Upper lobe of right lung (tissue), 1 donor: ENCODE results near the gene NRL. TPM values are rescaled to one million over a fixed set of nuclear protein-coding genes. Genes with fewer than 3 reads are reported as not detected.

Source experiments
- ATAC-seq: fragments of 200-7000 bp; cut with Tn5 transposase; one replicate; pipeline ENCODE4 v1.9.1; 2020; ENCODE audit warnings: mild to moderate bottlenecking, moderate library complexity
- DNase-seq: peaks from one replicate; pipeline ENCODE4 v3.0.0-alpha.2; 2020
- H3K27ac ChIP-seq: fragments of 200-600 bp; one replicate; pipeline ENCODE4 v1.8.0; 2022
- H3K27me3 ChIP-seq: fragments of 200-600 bp; one replicate; pipeline ENCODE4 v1.8.0; 2022; ENCODE audit warnings: mild to moderate bottlenecking
- H3K36me3 ChIP-seq: fragments of 200-600 bp; one replicate; pipeline ENCODE4 v1.8.0; 2022
- H3K4me1 ChIP-seq: fragments of 200-600 bp; one replicate; pipeline ENCODE4 v1.8.0; 2022
- H3K4me3 ChIP-seq: fragments of 200-600 bp; one replicate; pipeline ENCODE4 v1.8.0; 2022; ENCODE audit warnings: mild to moderate bottlenecking
- H3K9me3 ChIP-seq: fragments of 200-600 bp; one replicate; pipeline ENCODE4 v1.8.0; 2022
- intact Hi-C: fragments of 100-400 bp; cut with DNase I; formaldehyde crosslinking; loops from one replicate; pipeline ENCODE4 v1.11.0; 2022
- total RNA-seq: library from RNA; stranded (reverse); fragmentation: NEBNext Ultra II Directional; extraction: Animal tissue kit (Norgen Biotek cat#: 25700); gene quantifications from one replicate; pipeline ENCODE4 v1.2.1, GENCODE V29; 2021
- TF ChIP-seq, protein P1 (sequence below): fragments of 200-600 bp; IDR thresholded peaks from one replicate; pipeline ENCODE4 v1.8.0; 2022; ENCODE audit warnings: antibody characterized with exemption
- donor health status: DM: no; HTN: yes; CAD: no; lungs with severe emphysema.

NRL gene
- total RNA-seq, 1 donor from 2014 or later = 2.8 TPM

DNA sequence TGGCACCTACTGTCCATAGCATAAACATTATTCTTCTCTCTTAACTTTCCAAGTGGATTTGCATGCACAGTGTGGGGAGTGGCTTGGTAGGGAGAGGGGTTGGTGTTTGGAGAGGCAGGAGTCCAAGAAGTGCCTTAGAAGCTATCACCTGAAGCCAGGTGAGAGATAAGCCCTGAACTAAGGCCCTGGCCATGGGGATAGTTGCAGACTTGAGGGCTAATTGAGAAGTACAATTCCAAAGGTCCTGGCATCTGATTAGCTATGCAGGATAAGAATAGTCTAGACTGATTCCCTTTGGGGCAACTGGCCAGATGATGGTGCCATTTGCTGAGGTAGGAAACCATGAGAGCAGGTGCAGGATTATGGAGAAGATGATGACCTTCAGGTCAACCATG, 22.6 kb downstream of the NRL start:
- H3K4me3 ChIP-seq = no peak overlapping the region
- no peak for ATAC-seq
- DNase-seq = no peak
- TF ChIP-seq, protein P1, sequence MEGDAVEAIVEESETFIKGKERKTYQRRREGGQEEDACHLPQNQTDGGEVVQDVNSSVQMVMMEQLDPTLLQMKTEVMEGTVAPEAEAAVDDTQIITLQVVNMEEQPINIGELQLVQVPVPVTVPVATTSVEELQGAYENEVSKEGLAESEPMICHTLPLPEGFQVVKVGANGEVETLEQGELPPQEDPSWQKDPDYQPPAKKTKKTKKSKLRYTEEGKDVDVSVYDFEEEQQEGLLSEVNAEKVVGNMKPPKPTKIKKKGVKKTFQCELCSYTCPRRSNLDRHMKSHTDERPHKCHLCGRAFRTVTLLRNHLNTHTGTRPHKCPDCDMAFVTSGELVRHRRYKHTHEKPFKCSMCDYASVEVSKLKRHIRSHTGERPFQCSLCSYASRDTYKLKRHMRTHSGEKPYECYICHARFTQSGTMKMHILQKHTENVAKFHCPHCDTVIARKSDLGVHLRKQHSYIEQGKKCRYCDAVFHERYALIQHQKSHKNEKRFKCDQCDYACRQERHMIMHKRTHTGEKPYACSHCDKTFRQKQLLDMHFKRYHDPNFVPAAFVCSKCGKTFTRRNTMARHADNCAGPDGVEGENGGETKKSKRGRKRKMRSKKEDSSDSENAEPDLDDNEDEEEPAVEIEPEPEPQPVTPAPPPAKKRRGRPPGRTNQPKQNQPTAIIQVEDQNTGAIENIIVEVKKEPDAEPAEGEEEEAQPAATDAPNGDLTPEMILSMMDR = no peak
- no peaks in the 10 kb centered on the region for H3K9me3 ChIP-seq
- H3K36me3 ChIP-seq = no peaks in the 10 kb centered on the region
- no peak overlapping the region for H3K27ac ChIP-seq
- intact Hi-C loops = no loop called here
- no peaks in the 10 kb centered on the region for H3K27me3 ChIP-seq
- peaks cover 20% of the 10 kb centered on the region for H3K4me1 ChIP-seq

DNA sequence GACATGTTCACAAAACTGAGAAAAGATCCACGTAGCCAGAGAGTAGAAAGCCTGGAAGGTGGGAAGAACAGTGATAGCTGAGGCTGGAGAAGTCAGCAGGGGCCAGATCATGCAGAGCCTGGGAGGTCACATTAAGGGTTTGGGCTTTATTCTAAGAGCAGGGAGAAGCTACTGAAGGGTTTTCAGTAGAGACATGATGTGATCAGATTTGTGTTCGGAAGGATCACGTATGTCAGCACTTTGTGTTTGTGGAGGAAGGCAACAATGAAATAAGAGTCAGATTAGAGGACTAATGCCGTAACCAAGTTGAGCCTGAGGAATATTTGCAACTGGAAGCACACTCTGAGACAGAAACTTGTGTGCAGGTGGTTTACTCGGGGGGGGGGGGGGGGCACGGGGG, 24.9 kb downstream of the NRL start:
- H3K9me3 ChIP-seq = no peaks in the 10 kb centered on the region
- ATAC-seq = no peak
- no peak for DNase-seq
- peaks cover 9% of the 10 kb centered on the region for H3K4me1 ChIP-seq
- no peaks in the 10 kb centered on the region for H3K27me3 ChIP-seq
- TF ChIP-seq, protein P1 = no peak
- no peak overlapping the region for H3K27ac ChIP-seq
- intact Hi-C loops = no loop called here
- no peaks in the 10 kb centered on the region for H3K36me3 ChIP-seq
- H3K4me3 ChIP-seq = no peak overlapping the region

DNA sequence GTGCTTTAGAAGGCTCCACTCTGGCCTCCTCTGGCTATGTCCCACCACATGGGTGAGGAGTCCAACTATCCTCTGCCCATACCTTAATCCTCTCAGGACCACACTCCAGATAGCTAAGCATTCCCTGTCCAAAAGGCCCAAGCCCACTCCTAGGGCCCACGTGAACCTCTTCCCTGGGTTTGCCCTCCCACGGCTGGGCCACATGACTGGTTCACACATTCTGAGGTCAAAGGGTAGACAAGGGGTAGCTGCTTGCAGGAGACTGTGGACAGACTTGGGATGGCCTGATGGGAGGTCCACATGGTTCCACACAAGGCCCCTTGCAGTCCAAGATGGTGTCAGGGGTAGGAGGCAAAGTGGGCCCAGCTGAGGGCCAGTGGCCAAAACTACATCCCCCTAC, 26.7 kb downstream of the NRL start:
- TF ChIP-seq, protein P1 = no peak
- intact Hi-C loops = no loop called here
- DNase-seq = no peak
- Histone ChIP-seq H3K27ac (no peak overlapping the region), H3K27me3 (no peaks in the 10 kb centered on the region), H3K36me3 (no peaks in the 10 kb centered on the region), H3K9me3 (no peaks in the 10 kb centered on the region), H3K4me1 (peaks cover 2% of the 10 kb centered on the region), H3K4me3 (no peak overlapping the region)
- ATAC-seq = no peak

DNA sequence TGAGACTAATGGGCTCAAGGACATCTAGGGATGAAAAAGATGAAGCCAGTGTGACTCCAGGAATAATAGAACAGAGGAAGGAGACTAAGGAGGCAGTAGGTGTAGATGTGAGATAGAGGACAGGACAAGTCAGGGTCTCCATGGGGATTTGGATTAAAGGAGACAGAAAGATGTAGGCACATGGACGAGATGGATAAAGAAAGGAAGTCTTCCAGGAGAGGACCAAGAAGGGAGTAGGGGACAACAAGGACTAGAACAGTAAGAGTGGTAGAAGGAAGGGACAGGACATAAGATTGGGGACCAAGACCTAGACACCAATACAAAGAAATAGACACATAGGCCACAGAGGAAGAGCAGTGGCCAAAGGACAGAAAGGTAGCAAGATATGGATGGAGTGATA, 27.7 kb downstream of the NRL start:
- no peak overlapping the region for H3K27ac ChIP-seq
- no peak for ATAC-seq
- no peaks in the 10 kb centered on the region for H3K9me3 ChIP-seq
- TF ChIP-seq, protein P1 = no peak
- H3K27me3 ChIP-seq = no peaks in the 10 kb centered on the region
- H3K36me3 ChIP-seq = no peaks in the 10 kb centered on the region
- DNase-seq = no peak
- no peaks in the 10 kb centered on the region for H3K4me1 ChIP-seq
- intact Hi-C loops = no loop called here
- H3K4me3 ChIP-seq = no peak overlapping the region

DNA sequence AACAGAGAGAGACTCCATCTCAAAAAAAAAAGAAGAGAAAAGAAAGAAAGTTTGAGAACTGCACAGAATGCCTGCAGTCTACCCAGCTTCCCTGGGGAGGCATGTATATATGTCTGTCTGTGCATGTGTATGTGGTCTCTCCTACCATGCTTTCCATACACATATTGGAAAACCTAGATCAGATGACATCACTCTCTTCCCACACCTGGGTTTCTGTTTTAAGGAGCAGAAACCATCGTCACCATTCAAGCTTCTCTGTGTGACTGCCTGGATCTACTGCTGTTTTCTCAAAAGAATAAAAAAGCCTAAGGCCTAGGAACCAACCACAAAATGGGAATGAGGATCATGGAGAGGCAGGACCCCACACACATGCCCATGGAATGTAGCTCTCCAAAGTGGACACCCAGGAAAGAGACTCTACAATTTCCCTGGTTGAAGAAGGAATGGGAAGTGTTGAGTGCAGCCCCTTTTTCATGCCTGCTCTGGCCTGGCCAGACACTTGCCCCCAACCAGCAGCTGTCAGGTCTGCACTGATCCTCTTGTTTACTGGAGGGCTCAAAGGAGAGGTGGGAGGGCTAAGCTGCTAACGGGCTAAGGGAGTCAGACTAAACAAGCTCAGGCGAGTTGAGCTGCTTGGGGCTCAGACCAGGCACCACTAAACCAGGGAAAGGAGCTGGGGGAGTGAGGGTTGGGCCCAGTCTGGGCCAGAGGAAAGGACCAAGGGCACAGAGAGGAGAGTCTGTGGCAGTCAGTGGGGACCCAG, 28.4 kb downstream of the NRL start:
- Histone ChIP-seq H3K27me3 (no peaks in the 10 kb centered on the region), H3K4me3 (no peak overlapping the region), H3K36me3 (no peaks in the 10 kb centered on the region), H3K9me3 (no peaks in the 10 kb centered on the region), H3K4me1 (peaks cover 5% of the 10 kb centered on the region), H3K27ac (no peak overlapping the region)
- ATAC-seq (no peak), DNase-seq (no peak)
- TF ChIP-seq, protein P1 = no peak
- intact Hi-C loops = no loop called here

DNA sequence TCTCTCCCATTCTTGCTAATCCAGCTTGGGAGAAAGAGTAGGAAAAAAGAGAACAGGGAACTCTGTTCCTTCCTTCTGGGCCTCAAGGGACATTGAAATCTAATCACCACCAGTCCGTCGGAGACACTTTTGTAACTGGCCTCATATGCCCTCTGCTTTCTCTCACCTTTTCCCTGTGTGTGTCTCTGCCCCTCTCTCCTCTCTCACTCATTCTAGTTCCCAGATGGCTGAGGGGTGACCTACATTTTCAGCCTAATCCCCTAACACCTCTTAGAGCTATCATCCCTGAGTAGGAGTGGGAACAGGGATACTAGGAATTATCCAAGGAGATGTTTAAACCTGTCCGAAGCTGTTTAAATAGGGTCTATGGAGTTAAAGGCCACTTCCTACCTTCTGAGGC, 29.5 kb downstream of the NRL start:
- Histone ChIP-seq H3K27me3 (no peaks in the 10 kb centered on the region), H3K36me3 (no peaks in the 10 kb centered on the region), H3K4me1 (peaks cover 10% of the 10 kb centered on the region), H3K9me3 (no peaks in the 10 kb centered on the region), H3K27ac (no peak overlapping the region), H3K4me3 (no peak overlapping the region)
- intact Hi-C loops = no loop called here
- DNase-seq (no peak), ATAC-seq (no peak)
- TF ChIP-seq, protein P1 = no peak
